HCT116 (cell line): ENCODE data around the gene NUDC. TPM values are rescaled to one million over a fixed set of nuclear protein-coding genes. Genes with fewer than 3 reads are reported as not detected.

Experiments used
- total RNA-seq: library from RNA; stranded (reverse); gene quantifications from one replicate; pipeline ENCODE4 v1.2.1, GENCODE V29; 2021; ENCODE audit not compliant: unreplicated experiment

The NUDC gene
- total RNA-seq, 1 experiment from 2014 or later: 119 TPM

Other genes with a start within 250 kb of the NUDC start
- 62.8 TPM for gene ARID1A, start 225.7 kb upstream of the NUDC start, total RNA-seq
- gene PIGV, start 133.8 kb upstream of the NUDC start, total RNA-seq: 13.2 TPM
- 24.4 TPM for gene ZDHHC18, start 95.1 kb upstream of the NUDC start, total RNA-seq
- gene SFN, start 58.6 kb upstream of the NUDC start, total RNA-seq: 245 TPM
- gene GPN2, start 31.5 kb upstream of the NUDC start, total RNA-seq: 37.2 TPM
- 14.8 TPM for gene GPATCH3, start 21.3 kb upstream of the NUDC start, total RNA-seq
- not detected for gene NR0B2, start 7.8 kb upstream of the NUDC start, total RNA-seq
- 23.0 TPM for gene KDF1, start 38.7 kb downstream of the NUDC start, total RNA-seq
- 76.9 TPM for gene TRNP1, start 71.9 kb downstream of the NUDC start, total RNA-seq
- gene TENT5B, start 91.1 kb downstream of the NUDC start, total RNA-seq: 5.7 TPM
- 21.7 TPM for gene SLC9A1, start 233.4 kb downstream of the NUDC start, total RNA-seq